Fibroblast of lung (primary cell): ENCODE results near the gene VPS37C. TPM values are rescaled to one million over a fixed set of nuclear protein-coding genes. Genes with fewer than 3 reads are reported as not detected.

ENCODE experiments used
- DNase-seq, 2 donors: peaks; one replicate each; pipeline versions ENCODE4 v3.0.0 to v3.0.0-alpha.2; 2010; ENCODE audit warnings: low read depth in 2 of 2
- H2AFZ ChIP-seq: 2 replicates; pipeline ENCODE4 v1.5.1; 2012; ENCODE audit warnings: low read length, control low read depth, inconsistent platforms
- H3K27ac ChIP-seq: 2 replicates; pipeline ENCODE4 v1.5.1; 2011; ENCODE audit warnings: low read length, control low read depth; ENCODE audit not compliant: insufficient read depth
- H3K27me3 ChIP-seq: 2 replicates; pipeline ENCODE4 v1.5.1; 2011; ENCODE audit warnings: mild to moderate bottlenecking, low read length; ENCODE audit not compliant: control insufficient read depth, insufficient read depth
- H3K36me3 ChIP-seq: 2 replicates; pipeline ENCODE4 v1.5.1; 2011; ENCODE audit warnings: low read length; ENCODE audit not compliant: control insufficient read depth, insufficient read depth
- H3K4me1 ChIP-seq: 2 replicates; pipeline ENCODE4 v1.5.1; 2011; ENCODE audit warnings: low read length; ENCODE audit not compliant: control insufficient read depth, insufficient read depth; ENCODE audit errors: extremely low read depth
- H3K4me2 ChIP-seq: 2 replicates; pipeline ENCODE4 v1.5.1; 2011; ENCODE audit warnings: low read length, control low read depth; ENCODE audit not compliant: insufficient read depth; ENCODE audit errors: extremely low read depth
- H3K4me3 ChIP-seq, 4 experiments: fragments of 200-600 bp in 1 of 4; sonication (generic) in 1 of 4; replicated peaks in 1 of 4; 2 replicates each; pipeline ENCODE4 v1.5.1; 2011 to 2016; ENCODE audit warnings: low read length in 4 of 4, low read depth in 3 of 4, mild to moderate bottlenecking in 3 of 4, control low read depth in 2 of 4, inconsistent platforms in 1 of 4, mixed read lengths in 1 of 4; ENCODE audit not compliant: insufficient read depth in 1 of 4; ENCODE audit errors: control extremely low read depth in 1 of 4
- H3K79me2 ChIP-seq: 2 replicates; pipeline ENCODE4 v1.5.1; 2012; ENCODE audit warnings: mild to moderate bottlenecking, low read length, inconsistent platforms; ENCODE audit not compliant: control insufficient read depth, insufficient read depth
- H3K9ac ChIP-seq: 2 replicates; pipeline ENCODE4 v1.5.1; 2011; ENCODE audit warnings: mild to moderate bottlenecking, low read length, control low read depth; ENCODE audit not compliant: insufficient read depth
- H3K9me3 ChIP-seq: 2 replicates; pipeline ENCODE4 v1.5.1; 2012; ENCODE audit warnings: low read depth, low read length; ENCODE audit not compliant: control insufficient read depth, insufficient read depth
- H4K20me1 ChIP-seq: 2 replicates; pipeline ENCODE4 v1.5.1; 2011; ENCODE audit warnings: low read length; ENCODE audit not compliant: control insufficient read depth, insufficient read depth; ENCODE audit errors: extremely low read depth
- EZH2 ChIP-seq: IDR thresholded peaks from 2 replicates; pipeline ENCODE4 v1.5.1; 2012; ENCODE audit warnings: low read length, control low read depth, mild to moderate bottlenecking; ENCODE audit errors: missing control alignments
- polyA plus RNA-seq, 2 donors: library from polyadenylated mRNA; depleted of rRNA in 1 of 2; stranded (reverse) in 1 of 2; unstranded in 1 of 2; fragments of >200 nt; gene quantifications; 2 replicates each; pipeline ENCODE4 v1.2.1, GENCODE V29; 2011 to 2012; ENCODE audit warnings: missing spikeins in 1 of 2
- total RNA-seq: library from RNA; depleted of rRNA; stranded (reverse); fragments of >200 nt; gene quantifications from 2 replicates; pipeline ENCODE4 v1.2.1, GENCODE V29; 2014
- TF ChIP-seq, protein P1 (sequence below), 2 donors: IDR thresholded peaks in 1 of 2; conservative IDR thresholded peaks in 1 of 2; 1 replicate in 1 of 2; 2 replicates in 1 of 2; pipeline ENCODE4 v1.5.1; 2011 to 2012; ENCODE audit warnings: low read length in 2 of 2, control low read depth in 1 of 2, inconsistent platforms in 1 of 2, low read depth in 1 of 2, mild to moderate bottlenecking in 1 of 2

The VPS37C gene
- total and polyA plus RNA-seq, 2 donors (not counting 1 experiment from before 2014, with no cell fraction given), result 7.6 to 9.9 TPM

DNA sequence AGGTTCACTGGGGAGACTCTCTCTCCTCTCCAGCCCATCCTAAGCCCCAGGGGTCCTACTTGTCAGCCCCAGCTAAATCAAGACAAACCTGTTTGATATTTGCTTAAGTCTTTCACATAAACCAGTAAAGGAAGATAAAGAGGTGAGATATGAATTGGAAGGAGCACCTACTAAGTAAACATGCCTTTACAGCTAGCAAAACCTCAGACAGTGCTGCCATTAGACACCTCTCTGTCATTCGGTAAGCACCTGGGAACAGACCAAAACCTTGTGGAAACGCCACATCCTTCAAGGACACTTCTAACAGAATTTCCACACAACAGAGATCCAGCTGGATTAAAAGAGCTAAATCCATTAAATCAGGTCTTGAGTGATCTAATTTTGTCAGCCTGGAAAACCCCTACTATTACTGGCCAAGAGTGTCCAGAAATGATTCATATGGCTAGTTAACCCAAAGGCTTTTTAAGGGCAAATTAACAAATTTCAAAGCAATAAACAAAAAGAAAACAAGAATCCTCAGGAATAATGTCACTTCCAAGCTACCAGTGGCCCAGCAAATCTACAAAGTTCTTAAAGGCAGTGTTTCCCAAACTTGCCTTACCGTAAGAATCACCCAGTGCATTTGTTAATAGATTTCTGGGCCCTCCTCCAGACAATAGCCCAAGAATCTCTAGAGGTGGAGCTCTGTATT is 2.4 kb downstream of the VPS37C start:
- H3K79me2 ChIP-seq, result peaks cover 32% of the 10 kb centered on the region

DNA sequence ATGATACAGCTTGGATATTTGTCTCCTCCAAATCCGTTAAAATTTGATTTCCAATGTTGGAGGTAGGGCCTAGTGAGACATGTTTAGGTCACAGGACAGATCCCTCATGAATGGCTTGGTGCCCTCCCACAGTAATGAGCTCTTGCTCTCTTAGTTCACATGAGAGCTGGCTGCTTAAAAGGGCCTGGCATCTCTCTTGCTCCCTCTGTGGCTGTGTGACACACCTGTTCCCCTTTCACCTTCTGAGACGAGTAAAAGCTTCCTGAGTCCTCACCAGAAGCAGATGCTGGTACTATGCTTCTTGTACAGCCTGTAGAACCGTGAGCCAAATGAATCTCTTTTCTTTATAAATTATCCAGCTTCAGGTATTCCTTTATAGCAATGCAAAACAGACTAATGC is 3.5 kb downstream of the VPS37C start:
- peaks cover 35% of the 10 kb centered on the region for H3K79me2 ChIP-seq

More for the DNA sequence above, 2.4 kb downstream of the VPS37C start:
- no peaks in the 10 kb centered on the region for H3K9me3 ChIP-seq
- H3K4me2 ChIP-seq, result peak overlapping the region; percentile 17
- peaks cover 6% of the 10 kb centered on the region for H3K4me1 ChIP-seq
- H3K27ac ChIP-seq, result peak overlapping the region; percentile 5
- no peaks in the 10 kb centered on the region for H3K27me3 ChIP-seq
- no peak overlapping the region for H3K9ac ChIP-seq
- peak; percentile 62 to 77 for DNase-seq
- H4K20me1 ChIP-seq, result no peaks in the 10 kb centered on the region
- H3K36me3 ChIP-seq, result no peaks in the 10 kb centered on the region
- no peak overlapping the region for H2AFZ ChIP-seq
- H3K4me3 ChIP-seq, result peak overlapping the region in 1 of 4 experiments; percentile 27
- TF ChIP-seq EZH2, result no peak
- TF ChIP-seq, protein P1, sequence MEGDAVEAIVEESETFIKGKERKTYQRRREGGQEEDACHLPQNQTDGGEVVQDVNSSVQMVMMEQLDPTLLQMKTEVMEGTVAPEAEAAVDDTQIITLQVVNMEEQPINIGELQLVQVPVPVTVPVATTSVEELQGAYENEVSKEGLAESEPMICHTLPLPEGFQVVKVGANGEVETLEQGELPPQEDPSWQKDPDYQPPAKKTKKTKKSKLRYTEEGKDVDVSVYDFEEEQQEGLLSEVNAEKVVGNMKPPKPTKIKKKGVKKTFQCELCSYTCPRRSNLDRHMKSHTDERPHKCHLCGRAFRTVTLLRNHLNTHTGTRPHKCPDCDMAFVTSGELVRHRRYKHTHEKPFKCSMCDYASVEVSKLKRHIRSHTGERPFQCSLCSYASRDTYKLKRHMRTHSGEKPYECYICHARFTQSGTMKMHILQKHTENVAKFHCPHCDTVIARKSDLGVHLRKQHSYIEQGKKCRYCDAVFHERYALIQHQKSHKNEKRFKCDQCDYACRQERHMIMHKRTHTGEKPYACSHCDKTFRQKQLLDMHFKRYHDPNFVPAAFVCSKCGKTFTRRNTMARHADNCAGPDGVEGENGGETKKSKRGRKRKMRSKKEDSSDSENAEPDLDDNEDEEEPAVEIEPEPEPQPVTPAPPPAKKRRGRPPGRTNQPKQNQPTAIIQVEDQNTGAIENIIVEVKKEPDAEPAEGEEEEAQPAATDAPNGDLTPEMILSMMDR (conservative IDR thresholded peaks at IDR 0.05 in 1 of 2, IDR thresholded peaks at IDR 0.05 in 1 of 2; ENCODE audit: low read depth in 1 of 2, low read length in 2 of 2), result no peak

DNA sequence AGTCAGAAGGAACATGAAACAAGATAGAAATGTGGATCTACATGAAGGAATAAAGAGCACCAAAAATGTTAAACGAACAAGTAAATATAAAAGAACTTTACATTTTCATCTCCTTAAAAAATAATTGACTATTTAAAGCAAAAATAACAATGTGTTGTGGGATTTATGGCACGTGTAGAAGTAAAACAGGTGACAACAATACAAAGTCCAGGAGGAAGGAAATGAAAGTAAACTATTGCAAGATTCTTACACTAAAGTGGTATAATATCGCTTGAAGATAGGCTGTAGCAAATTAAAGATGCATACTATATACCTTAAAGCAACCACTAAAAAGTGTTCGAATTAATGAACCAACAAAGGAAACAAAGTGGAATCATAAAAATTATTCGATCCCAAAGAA is 5.5 kb downstream of the VPS37C start:
- Histone ChIP-seq H3K79me2 (peaks cover 52% of the 10 kb centered on the region), H3K9ac (no peak overlapping the region), H3K4me1 (peaks cover 16% of the 10 kb centered on the region), H2AFZ (no peak overlapping the region), H3K4me2 (no peak overlapping the region), H3K9me3 (no peaks in the 10 kb centered on the region), H4K20me1 (no peaks in the 10 kb centered on the region), H3K27me3 (no peaks in the 10 kb centered on the region), H3K27ac (no peak overlapping the region), H3K36me3 (no peaks in the 10 kb centered on the region), H3K4me3 (no peak overlapping the region)
- TF ChIP-seq EZH2, result no peak
- TF ChIP-seq, protein P1 (conservative IDR thresholded peaks at IDR 0.05 in 1 of 2, IDR thresholded peaks at IDR 0.05 in 1 of 2; ENCODE audit: low read depth in 1 of 2, low read length in 2 of 2), result no peak
- DNase-seq, result no peak

More for the DNA sequence above, 3.5 kb downstream of the VPS37C start:
- H3K4me3 ChIP-seq, result no peak overlapping the region
- DNase-seq, result no peak
- no peaks in the 10 kb centered on the region for H3K9me3 ChIP-seq
- no peaks in the 10 kb centered on the region for H4K20me1 ChIP-seq
- H3K4me1 ChIP-seq, result peaks cover 14% of the 10 kb centered on the region
- TF ChIP-seq EZH2, result no peak
- TF ChIP-seq, protein P1 (conservative IDR thresholded peaks at IDR 0.05 in 1 of 2, IDR thresholded peaks at IDR 0.05 in 1 of 2; ENCODE audit: low read depth in 1 of 2, low read length in 2 of 2), result no peak
- H3K27ac ChIP-seq, result no peak overlapping the region
- no peaks in the 10 kb centered on the region for H3K27me3 ChIP-seq
- H3K4me2 ChIP-seq, result no peak overlapping the region
- H3K36me3 ChIP-seq, result no peaks in the 10 kb centered on the region
- H3K9ac ChIP-seq, result no peak overlapping the region
- H2AFZ ChIP-seq, result no peak overlapping the region
